Gastrocnemius medialis (tissue), 4 donors: ENCODE measurements around the gene NEDD4L.

Experiments
- CTCF ChIP-seq, 5 experiments: fragments of 450-650 bp in 3 of 5; fragments of 200-600 bp in 2 of 5; sonication (generic) in 2 of 5; IDR thresholded peaks in 4 of 5; conservative IDR thresholded peaks in 1 of 5; 1 replicate in 4 of 5; 2 replicates in 1 of 5; pipeline ENCODE4 v1.5.1; 2016 to 2019; ENCODE audit warnings: antibody characterized with exemption in 5 of 5, mild to moderate bottlenecking in 3 of 5, moderate library complexity in 3 of 5
- POLR2A ChIP-seq, 2 donors: fragments of 450-650 bp; IDR thresholded peaks; one replicate each; pipeline ENCODE4 v1.6.1; 2017; ENCODE audit warnings: antibody characterized with exemption in 2 of 2, mild to moderate bottlenecking in 2 of 2, moderate library complexity in 2 of 2

GRCh38 chr18:58049000-58049688 lies 5.1 kb downstream of the NEDD4L start:
- TF ChIP-seq CTCF (IDR thresholded peaks at IDR 0.05 in 4 of 5, conservative IDR thresholded peaks at IDR 0.05 in 1 of 5) (no peak), POLR2A (IDR thresholded peaks at IDR 0.05) (no peak)
